ENCODE results near the gene MGLL.

DNA sequence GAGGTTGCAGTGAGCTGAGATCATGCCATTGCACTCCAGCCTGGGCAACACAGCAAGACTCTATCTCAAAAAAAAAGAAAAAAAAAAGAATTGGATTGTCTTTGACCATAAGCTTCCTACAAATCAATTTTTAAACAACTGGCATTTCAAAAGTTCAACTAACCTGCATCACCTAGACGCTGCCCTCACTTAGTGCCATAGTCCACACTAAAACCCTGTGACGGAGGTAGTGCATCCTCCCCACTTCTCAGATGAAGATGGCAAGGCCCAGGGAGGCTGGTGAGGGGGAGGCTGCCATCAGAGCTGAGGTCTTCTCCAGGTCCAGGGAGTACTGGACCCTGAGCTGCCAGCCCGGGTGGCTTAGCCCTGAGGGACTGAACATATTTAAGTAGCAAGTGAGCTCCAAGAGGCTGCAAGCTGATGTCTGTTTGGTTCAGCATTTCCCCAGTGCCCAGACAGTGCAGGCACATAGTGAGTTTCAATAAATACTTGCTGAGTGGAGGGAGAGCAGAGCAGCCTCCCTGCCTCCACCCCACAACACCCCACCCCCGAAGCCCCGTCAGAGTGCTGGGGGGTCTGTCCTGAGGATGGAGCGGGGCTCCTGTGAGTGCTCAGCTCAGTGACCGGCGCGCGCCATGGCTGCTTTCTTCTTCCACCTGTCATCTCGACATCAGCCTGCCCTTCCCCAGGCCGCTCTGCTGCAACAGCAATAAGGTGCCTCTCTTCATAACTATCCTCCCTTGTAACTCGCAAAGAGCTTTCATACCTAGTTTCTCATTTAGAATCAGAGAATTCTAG is 52.8 kb downstream of the MGLL start:
- no peak for TF ChIP-seq CEBPB (IDR thresholded peaks at IDR 0.05; ENCODE audit: low read depth)
- TF ChIP-seq ZNF274 (IDR thresholded peaks at IDR 0.05; ENCODE audit: low read depth, low read length): no peak
- TF ChIP-seq, protein P1, sequence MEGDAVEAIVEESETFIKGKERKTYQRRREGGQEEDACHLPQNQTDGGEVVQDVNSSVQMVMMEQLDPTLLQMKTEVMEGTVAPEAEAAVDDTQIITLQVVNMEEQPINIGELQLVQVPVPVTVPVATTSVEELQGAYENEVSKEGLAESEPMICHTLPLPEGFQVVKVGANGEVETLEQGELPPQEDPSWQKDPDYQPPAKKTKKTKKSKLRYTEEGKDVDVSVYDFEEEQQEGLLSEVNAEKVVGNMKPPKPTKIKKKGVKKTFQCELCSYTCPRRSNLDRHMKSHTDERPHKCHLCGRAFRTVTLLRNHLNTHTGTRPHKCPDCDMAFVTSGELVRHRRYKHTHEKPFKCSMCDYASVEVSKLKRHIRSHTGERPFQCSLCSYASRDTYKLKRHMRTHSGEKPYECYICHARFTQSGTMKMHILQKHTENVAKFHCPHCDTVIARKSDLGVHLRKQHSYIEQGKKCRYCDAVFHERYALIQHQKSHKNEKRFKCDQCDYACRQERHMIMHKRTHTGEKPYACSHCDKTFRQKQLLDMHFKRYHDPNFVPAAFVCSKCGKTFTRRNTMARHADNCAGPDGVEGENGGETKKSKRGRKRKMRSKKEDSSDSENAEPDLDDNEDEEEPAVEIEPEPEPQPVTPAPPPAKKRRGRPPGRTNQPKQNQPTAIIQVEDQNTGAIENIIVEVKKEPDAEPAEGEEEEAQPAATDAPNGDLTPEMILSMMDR (IDR thresholded peaks at IDR 0.05 in 2 of 3, conservative IDR thresholded peaks at IDR 0.05 in 1 of 3; ENCODE audit: borderline replicate concordance in 1 of 3, insufficient read depth in 1 of 3, low read depth in 2 of 3, low read length in 2 of 3): no peak
- no peak for TF ChIP-seq POLR2AphosphoS5 (IDR thresholded peaks at IDR 0.05; ENCODE audit: low read depth, low read length)
- TF ChIP-seq, protein P2, sequence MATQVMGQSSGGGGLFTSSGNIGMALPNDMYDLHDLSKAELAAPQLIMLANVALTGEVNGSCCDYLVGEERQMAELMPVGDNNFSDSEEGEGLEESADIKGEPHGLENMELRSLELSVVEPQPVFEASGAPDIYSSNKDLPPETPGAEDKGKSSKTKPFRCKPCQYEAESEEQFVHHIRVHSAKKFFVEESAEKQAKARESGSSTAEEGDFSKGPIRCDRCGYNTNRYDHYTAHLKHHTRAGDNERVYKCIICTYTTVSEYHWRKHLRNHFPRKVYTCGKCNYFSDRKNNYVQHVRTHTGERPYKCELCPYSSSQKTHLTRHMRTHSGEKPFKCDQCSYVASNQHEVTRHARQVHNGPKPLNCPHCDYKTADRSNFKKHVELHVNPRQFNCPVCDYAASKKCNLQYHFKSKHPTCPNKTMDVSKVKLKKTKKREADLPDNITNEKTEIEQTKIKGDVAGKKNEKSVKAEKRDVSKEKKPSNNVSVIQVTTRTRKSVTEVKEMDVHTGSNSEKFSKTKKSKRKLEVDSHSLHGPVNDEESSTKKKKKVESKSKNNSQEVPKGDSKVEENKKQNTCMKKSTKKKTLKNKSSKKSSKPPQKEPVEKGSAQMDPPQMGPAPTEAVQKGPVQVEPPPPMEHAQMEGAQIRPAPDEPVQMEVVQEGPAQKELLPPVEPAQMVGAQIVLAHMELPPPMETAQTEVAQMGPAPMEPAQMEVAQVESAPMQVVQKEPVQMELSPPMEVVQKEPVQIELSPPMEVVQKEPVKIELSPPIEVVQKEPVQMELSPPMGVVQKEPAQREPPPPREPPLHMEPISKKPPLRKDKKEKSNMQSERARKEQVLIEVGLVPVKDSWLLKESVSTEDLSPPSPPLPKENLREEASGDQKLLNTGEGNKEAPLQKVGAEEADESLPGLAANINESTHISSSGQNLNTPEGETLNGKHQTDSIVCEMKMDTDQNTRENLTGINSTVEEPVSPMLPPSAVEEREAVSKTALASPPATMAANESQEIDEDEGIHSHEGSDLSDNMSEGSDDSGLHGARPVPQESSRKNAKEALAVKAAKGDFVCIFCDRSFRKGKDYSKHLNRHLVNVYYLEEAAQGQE (IDR thresholded peaks at IDR 0.05; ENCODE audit: low read depth): no peak
- TF ChIP-seq ZFX (IDR thresholded peaks at IDR 0.05): no peak
- TF ChIP-seq, protein P3, sequence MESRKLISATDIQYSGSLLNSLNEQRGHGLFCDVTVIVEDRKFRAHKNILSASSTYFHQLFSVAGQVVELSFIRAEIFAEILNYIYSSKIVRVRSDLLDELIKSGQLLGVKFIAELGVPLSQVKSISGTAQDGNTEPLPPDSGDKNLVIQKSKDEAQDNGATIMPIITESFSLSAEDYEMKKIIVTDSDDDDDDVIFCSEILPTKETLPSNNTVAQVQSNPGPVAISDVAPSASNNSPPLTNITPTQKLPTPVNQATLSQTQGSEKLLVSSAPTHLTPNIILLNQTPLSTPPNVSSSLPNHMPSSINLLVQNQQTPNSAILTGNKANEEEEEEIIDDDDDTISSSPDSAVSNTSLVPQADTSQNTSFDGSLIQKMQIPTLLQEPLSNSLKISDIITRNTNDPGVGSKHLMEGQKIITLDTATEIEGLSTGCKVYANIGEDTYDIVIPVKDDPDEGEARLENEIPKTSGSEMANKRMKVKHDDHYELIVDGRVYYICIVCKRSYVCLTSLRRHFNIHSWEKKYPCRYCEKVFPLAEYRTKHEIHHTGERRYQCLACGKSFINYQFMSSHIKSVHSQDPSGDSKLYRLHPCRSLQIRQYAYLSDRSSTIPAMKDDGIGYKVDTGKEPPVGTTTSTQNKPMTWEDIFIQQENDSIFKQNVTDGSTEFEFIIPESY (IDR thresholded peaks at IDR 0.05; ENCODE audit: extremely low read depth, insufficient replicate concordance, low read length): no peak
- TF ChIP-seq, protein P4, sequence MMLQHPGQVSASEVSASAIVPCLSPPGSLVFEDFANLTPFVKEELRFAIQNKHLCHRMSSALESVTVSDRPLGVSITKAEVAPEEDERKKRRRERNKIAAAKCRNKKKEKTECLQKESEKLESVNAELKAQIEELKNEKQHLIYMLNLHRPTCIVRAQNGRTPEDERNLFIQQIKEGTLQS (IDR thresholded peaks at IDR 0.05): no peak
